ENCODE results near the gene CDK6. TPM values are rescaled to one million over a fixed set of nuclear protein-coding genes. Genes with fewer than 3 reads are reported as not detected.
"Not testable (repeated sequence)": the region's sequence is repeated elsewhere in the genome, so short reads cannot be mapped to it uniquely, and the experiment has no call there.

CDK6 gene
- total RNA-seq, 1 donor from 2014 or later, result 7.3 TPM

GRCh38 chr7:92612501-92612900 is 223.9 kb downstream of the CDK6 start:
- Histone ChIP-seq H3K36me3 (peaks cover 4 to 11% of the 10 kb centered on the region in 2 donors), H3K27me3 (no peaks in the 10 kb centered on the region), H3K4me3 (peak overlapping the region in 1 of 2 donors; percentile 12), H3K9me3 (no peaks in the 10 kb centered on the region), H3K27ac (peak overlapping the region; percentile 9 to 41), H3K4me1 (peaks cover 0 to 2% of the 10 kb centered on the region in 2 donors)
- no peak for DNase-seq (ENCODE audit: low spot score in 2 of 2)
- no peak for TF ChIP-seq CTCF (IDR thresholded peaks at IDR 0.05)
- intact Hi-C loops (cut with DNase I), result no loop called here

GRCh38 chr7:92611735-92612134 is 224.6 kb downstream of the CDK6 start:
- Histone ChIP-seq H3K36me3 (peaks cover 0 to 5% of the 10 kb centered on the region in 2 donors), H3K9me3 (no peaks in the 10 kb centered on the region), H3K4me1 (peaks cover 0 to 2% of the 10 kb centered on the region in 2 donors), H3K4me3 (no peak overlapping the region), H3K27me3 (no peaks in the 10 kb centered on the region), H3K27ac (peak overlapping the region; percentile 9 to 41)
- TF ChIP-seq CTCF (IDR thresholded peaks at IDR 0.05), result no peak
- DNase-seq (ENCODE audit: low spot score in 2 of 2), result no peak
- intact Hi-C loops (cut with DNase I), result no loop called here

GRCh38 chr7:92609921-92610518 is 226.4 kb downstream of the CDK6 start:
- Histone ChIP-seq H3K9me3 (no peaks in the 10 kb centered on the region), H3K36me3 (no peaks in the 10 kb centered on the region), H3K4me3 (no peak overlapping the region), H3K27ac (no peak overlapping the region), H3K27me3 (no peaks in the 10 kb centered on the region), H3K4me1 (peaks cover 0 to 2% of the 10 kb centered on the region in 2 donors)
- DNase-seq (ENCODE audit: low spot score in 2 of 2), result no peak
- TF ChIP-seq CTCF (IDR thresholded peaks at IDR 0.05), result peak in 2 of 3 experiments; percentile 27 to 34
- intact Hi-C loops (cut with DNase I), result no loop called here

GRCh38 chr7:92608380-92609322 is 227.7 kb downstream of the CDK6 start:
- no peaks in the 10 kb centered on the region for H3K9me3 ChIP-seq
- no peak overlapping the region for H3K4me3 ChIP-seq
- peaks cover 0 to 2% of the 10 kb centered on the region in 2 donors for H3K4me1 ChIP-seq
- intact Hi-C loops (cut with DNase I), result no loop called here
- DNase-seq (ENCODE audit: low spot score in 2 of 2), result no peak
- no peaks in the 10 kb centered on the region for H3K36me3 ChIP-seq
- no peak overlapping the region for H3K27ac ChIP-seq
- no peaks in the 10 kb centered on the region for H3K27me3 ChIP-seq
- TF ChIP-seq CTCF (IDR thresholded peaks at IDR 0.05), result no peak

GRCh38 chr7:92606985-92607384 is 229.4 kb downstream of the CDK6 start:
- H3K4me1 ChIP-seq, result no peaks in the 10 kb centered on the region
- no peak for DNase-seq (ENCODE audit: low spot score in 2 of 2)
- intact Hi-C loops (cut with DNase I), result no loop called here
- no peak for TF ChIP-seq CTCF (IDR thresholded peaks at IDR 0.05)
- no peak overlapping the region for H3K4me3 ChIP-seq
- no peaks in the 10 kb centered on the region for H3K27me3 ChIP-seq
- H3K36me3 ChIP-seq, result no peaks in the 10 kb centered on the region
- H3K9me3 ChIP-seq, result no peaks in the 10 kb centered on the region
- H3K27ac ChIP-seq, result no peak overlapping the region

- H3K27me3 ChIP-seq; intact Hi-C loops (cut with DNase I); H3K27ac ChIP-seq; H3K4me1 ChIP-seq; H3K36me3 ChIP-seq; H3K9me3 ChIP-seq; H3K4me3 ChIP-seq; DNase-seq (ENCODE audit: low spot score in 2 of 2): not testable (repeated sequence)
These were observed 231.9 kb downstream of the CDK6 start for GRCh38 chr7:92604517-92604916.

Measured in ascending aorta (tissue), 2 donors.